HG03460 (cell line): ENCODE measurements around the gene PLEKHA8.
"Not testable (repeated sequence)": the region's sequence is repeated elsewhere in the genome, so short reads cannot be mapped to it uniquely, and the experiment has no call there.

Source experiments
- ATAC-seq: cut with Tn5 transposase; IDR thresholded peaks from one replicate; pipeline ENCODE4 v1.9.1; 2021; ENCODE audit not compliant: unreplicated experiment

PLEKHA8 gene

DNA sequence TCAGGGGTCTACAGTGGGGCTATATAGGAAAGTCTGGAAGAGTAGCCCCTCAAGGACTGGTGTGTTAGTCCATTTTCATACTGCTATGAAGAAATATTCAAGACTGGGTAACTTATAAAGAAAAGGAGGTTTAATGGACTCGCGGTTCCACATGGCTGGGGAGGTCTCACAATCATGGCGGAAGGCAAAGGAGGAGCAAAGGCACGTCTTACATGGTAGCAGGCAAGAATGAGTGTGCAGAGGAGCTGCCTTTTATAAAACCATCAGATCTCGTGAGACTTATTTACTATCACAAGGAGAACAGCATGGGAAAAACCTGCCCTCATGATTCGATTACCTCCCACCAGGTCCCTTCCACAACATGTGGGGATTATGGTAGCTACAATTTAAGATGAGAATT, 4.7 kb upstream of the PLEKHA8 start:
- no peak for ATAC-seq

DNA sequence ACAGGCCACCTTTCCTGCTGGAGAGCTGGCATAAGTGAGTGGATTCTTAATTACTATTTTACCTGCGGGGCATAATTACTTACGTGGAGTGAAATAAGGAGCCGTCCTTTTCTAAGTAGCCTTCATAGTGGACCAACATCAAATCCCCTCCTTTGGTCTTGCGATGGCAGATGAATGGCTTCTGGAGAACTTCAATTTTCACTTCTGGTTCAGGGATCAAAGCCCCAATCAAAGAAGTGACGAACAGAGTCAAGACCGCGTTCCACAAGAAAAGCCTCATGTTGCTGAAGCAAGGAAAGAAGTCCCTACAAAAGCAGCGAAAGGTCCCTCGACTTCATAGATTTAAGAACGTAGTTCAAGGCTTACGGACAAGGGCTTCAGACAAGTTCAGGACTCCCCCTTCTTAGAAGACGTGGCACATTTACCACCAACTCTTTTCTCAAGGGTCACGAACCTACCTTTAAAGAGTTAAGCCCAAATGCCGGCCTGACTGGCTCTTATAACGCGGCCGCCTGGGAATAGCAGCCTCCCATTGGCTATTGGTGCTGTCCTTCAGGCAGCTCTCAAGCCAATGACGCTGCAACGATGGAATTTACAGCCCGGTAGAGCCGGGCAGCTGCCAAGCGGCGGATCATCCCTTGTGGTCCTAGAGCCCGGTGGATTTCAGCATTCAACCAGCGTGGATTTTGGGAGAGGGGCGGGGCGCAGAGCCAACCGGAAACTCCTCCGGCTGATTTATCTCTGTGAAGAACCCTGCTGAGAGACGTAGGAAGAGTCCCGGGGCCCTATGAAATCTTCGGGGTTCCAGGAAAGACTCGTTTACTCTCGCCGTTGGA, 1.8 kb upstream of the PLEKHA8 start, which contains the start of gene FKBP14:
Gene FKBP14, minus strand, starts transcription at position 474 of the 836 bp plus-strand sequence. Its CDS starts 194 bp downstream, at position 280.
- ATAC-seq: peak; percentile 72

DNA sequence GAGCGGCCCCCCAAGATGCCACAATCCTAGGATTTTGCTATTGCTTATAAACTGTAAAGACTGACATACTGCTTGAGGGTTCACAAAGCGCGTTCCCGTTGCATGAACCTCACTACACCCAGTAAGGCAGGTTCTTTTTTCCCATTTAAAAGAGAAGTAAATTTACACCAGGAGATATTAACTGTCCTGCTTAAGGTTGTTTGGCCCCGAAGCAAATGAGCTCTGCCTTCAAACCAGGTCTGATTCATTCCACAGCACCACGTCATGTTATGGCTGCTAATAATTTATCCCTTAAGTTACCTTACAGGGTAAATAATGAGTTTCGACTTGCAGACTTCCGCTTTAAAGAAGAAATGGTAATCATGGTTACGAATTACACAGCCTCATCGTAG, 1.2 kb upstream of the PLEKHA8 start:
- ATAC-seq: no peak

DNA sequence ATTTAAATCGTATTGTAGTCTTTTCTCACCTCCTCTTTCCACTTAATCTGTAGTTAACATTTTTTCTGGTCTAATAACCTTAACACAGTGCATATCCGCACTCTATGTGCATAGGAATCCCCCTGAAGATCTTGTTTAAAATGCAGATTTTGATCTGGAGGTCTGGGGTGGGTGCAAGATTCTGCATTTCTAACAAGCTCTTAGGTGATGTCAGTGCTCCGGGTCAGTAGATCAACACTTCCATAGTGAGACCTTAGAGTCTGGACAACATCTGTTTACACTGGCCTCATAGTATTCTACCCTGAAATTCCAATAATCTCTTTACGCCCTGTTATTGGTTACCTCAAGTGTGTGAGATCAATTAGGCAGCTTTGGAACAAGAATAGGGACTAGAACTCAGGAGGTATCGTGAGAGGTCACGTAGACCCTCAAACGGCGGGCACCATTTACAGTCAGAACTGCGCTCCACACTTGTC, 434 bp upstream of the PLEKHA8 start:
- peak; percentile 1 for ATAC-seq

DNA sequence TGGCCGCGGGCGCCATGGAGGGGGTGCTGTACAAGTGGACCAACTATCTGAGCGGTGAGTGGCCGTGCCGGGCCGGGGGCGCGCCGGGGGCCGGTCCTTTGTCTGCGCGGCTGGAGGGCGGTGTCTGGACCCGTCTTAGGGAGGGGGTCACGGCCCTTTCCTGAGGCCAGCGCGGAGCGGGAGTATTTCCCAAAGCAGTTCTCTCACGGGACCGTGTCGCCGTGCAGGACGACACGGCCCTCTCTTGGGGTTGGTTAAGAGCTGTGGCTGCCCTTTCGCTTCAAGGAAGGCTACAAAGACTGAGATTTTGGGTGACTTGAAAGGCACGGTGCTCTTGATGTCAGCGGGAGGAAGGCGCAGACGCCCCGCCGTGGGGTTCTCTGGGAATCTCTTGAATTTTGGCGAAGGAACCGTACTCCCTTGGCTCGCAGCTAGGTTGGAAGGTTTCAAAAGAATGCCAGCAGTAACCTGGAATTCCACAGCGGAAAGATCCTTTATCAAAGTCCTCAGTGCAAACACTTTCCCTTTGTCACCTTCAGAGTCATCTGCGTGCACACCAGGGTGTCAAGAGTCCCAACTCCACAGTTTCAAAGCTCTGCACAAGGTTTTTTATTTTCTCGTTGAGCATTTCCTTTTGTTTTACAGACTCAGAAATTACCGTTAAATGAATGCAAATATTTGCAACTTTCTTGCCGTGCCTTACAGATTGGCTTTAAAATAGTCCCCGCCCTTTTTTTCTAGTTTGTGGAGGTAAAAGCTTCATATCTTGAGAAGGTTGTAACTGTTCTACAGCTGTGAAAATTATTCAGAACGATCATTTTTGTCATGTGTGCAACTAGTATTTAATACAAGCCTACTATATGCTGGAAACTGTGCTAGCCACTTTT, 780 bp downstream of the PLEKHA8 start:
- peak; percentile 18 for ATAC-seq

DNA sequence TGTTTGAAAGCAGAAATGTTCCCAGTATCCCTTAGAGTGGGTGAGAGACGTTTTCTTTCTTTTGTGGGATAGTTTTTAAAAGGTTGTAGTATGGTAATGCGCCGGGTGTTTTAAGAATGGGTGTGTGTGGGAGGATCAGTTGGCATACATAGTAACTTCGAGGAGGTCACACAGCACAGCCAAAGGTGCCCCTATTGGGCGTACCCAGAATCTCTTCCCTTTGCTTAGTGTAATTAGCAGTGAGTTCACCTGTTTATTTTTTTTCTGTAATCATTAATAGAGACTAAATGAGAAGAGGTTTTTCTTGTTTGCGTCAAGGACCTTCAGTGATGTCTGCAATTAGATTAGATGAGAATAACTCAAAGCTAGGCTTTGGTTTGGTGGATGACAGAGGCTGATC, 1.5 kb downstream of the PLEKHA8 start:
- ATAC-seq: no peak

DNA sequence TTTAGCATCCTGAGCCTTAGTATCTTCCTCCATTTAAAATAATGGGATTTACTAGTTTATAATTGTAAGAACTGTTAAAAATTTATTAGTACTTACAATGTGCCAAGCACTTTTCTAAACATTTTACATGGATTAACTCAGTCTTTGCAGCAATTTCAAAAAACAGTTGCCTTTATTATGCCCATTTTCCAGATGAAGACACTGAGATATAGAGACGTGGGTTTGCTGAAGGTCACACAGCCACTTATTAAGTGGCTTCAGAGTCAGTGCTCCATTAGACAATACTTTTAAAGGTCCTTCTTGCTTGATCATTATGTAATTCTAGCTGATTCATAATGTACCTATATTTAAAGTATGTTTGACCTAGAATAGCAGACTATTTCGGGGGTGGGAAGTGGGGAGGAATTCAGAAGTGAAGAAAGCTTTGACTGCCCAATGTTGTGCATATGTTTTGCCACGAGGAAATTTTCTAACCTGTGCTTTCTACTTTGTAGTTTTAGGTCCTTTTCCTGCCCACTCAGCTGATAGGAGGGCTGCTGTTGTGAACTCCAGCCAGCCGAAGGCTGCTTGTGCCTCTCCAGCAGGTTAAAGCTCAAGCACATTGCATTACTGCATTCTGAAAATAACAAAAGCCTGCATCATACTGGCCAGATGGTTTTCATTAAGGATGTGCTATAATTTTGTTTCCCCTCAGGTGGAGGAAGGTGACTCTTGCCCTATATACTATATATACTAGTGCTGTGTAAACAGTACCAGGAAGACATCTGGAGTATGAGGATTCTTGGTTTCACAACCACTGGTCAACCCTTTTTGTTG, 4.3 kb downstream of the PLEKHA8 start:
- ATAC-seq: no peak

DNA sequence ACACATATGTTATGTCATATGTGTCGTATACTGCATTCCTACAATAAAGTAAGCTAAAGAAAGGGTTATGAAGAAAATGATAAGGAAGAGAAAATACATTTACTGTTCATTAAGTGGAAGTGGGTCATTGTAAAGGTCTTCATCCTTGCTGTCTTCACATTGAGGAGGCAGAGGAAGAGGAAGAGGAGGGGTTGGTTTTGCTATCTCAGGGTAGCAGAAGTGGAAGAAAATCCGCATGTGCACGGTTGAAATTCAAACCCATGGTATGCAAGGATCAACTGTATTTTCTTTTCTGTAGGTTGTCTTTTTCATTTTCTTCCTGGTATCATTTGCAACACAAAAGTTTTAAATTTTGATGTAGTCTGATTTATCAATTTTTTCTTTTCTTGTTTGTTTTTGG, 6.3 kb downstream of the PLEKHA8 start:
- no peak for ATAC-seq

DNA sequence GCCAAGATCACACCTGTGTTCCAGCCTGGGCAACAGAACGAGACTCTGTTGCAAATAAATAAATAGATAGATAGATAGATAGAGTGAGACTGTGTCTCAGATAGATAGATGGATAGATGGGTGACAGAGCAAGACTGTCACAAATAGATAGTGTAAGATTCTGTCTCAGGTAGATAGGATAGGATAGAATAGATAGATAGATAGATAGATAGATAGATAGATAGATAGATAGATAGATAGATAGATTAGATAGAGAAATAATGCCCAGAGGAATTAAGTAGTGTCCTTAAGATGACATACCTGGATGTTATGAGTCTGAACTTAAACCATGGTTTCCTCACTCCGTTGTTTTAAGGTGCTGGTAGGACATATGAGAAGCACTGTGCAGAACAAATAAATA, 8.0 kb downstream of the PLEKHA8 start:
- ATAC-seq: no peak

DNA sequence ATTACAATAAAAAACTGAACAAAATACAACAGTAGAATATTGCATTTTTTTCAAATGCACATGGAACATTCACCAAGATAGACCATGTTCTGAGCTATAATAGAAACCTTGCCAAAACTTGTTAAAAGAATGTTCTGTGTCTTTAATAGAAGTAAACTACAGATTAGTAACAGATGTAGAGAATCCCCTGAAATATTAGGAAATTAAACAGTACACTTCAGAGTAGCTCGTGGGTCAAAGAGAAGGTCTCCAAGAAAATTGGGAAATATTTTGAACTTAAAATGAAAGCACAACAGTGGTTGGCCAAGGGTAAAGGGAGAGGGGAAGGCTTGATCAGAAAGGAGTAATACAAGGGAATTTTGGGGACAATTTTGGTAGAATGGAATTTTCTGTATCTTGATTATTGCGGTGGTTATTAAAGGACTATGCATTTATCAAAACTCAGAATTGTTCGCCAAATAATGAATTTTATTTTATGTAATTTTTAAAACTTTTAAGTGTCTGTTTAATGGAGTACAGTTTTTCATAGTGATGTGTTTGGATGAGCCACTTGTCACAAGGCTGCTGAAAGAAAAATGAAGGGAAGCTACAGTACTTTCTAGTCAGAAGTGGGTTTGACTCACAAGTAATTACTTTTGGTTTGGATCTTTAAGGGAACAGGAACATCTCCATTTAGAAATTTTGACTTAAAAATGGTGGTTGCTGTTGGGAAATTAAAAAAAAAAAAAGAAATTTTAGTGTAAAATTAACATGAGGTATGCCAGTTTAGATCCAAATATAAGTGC, 10.2 kb downstream of the PLEKHA8 start:
- ATAC-seq: no peak

DNA sequence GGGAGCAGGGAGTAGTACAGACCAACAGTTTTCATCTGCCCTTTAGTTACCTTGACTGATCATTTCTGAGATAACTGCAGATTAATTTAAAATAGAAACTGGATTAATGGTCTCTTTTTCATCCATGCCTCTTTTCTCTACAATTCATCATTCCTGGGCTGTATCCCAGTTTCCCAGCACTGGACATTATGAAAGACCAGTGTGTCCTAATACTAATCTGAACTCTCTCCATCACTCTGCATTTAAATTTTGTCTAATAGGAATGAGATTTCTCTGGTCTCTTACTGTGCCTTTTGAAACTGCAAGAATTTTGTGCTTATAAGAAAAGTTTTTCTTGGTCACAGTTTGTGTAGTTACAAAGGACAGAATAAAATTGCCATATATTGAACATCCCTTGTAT, 12.7 kb downstream of the PLEKHA8 start:
- ATAC-seq: no peak

DNA sequence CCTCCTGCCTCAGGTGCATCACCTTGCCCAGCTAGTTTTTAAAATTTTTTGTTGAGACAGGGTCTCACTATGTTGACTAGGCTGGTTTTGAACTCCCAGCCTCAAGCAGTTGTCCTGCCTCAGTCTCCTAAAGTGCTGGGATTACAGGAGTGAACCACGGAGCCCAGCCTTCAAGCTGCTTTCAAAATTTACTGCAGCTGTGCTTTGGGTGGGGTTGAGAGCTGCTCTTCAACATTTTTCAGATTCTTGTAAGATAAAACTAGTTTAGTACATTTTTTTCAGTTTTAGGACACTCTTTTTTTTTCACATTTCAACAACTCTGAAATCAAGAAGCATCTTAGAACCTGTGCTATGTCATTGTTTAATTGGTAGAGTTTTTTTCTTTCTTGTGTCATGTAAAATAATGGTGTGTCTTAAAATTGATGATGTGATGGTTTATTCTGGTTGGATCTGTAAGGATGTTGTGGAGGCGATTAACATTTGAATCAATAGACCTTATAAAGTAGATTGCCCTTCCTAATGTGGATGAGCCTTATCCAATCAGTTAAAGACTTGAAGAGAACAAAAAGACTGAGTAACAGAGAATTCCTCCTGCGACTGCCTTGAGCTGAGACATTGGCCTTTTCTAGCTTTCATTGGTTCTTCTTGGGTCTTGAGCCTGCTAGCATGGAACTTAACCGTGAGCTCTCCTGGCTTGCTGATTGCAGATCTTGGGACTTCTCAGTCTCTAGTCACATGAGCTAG, 13.5 kb downstream of the PLEKHA8 start:
- no peak for ATAC-seq

DNA sequence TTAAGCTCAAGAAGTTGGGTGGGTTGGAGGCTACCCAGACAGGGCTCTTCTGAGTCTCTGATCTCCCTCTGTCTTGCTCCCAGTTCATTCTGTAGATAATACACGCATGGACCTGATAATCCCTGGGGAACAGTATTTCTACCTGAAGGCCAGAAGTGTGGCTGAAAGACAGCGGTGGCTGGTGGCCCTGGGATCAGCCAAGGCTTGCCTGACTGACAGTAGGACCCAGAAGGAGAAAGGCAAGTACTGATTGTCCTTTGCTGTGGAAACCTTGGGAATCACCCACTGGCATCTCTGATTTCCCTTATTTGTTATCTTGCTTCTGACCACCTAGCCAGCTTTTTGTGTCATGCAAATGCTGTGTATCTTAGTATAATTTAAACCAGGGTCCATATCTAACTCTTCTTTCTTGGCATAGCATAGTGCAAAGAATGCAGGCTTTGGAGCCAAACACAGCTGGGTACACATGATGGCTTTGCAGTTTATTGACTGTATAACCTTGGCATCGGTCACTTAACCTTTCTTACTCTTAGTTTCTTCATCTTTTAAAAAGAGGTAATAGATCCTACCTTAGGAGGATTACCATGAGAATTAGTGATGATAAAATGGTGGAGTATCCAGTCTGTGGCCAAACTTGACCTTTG, 18.0 kb downstream of the PLEKHA8 start:
- ATAC-seq: no peak

DNA sequence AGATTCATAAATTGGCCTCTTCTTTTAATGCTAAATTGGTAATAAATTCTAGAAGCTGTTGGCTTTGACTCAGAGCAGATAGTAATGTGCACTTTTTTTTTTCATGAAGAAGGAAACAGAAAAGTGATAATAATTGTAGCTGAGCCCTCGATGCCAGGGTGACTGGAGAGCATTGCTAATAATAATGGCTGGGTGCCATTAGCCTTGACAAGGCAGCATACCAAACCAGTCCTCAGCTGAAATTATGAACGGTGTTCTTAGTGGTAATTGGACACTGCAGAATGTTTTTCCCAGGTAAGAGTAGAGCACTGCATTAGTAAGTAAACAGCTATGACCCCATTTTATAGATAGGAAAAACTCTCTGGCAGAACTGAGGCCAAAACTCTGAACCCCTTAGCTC, 18.9 kb downstream of the PLEKHA8 start:
- no peak for ATAC-seq

DNA sequence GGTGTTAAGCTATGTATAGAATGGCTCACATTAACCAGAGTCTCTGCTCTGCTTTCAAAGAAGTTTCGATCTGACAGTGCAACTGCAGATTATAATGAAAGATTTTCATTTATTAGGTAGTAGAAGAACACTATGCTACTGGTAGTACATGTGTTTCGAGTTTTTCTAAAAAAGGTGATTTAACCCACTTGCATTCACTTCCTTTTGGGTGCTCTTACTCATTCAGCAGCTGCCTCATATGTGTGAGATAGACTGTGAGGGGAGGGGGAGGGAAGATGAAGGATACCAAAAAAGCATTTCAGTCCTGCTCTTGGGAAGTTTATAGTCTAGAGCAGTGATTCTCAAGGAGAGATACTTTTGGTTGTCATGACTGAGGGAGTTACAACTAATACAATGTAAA, 20.4 kb downstream of the PLEKHA8 start:
- no peak for ATAC-seq

DNA sequence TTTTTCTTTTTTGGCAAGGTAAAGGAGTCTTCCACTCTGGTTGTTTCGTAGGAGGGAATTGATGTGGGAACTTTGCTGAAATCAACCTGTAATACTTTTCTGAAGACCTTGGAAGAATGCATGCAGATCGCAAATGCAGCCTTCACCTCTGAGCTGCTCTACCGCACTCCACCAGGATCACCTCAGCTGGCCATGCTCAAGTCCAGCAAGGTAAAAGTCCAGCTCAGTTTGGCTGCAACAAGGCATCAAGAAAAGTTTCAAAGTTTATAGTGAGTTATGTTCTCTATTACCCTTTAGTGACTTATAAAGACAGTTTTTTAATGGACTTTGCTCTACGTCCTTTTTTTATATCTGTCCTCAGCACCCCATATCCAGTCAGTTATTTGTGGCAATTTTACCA, 21.0 kb downstream of the PLEKHA8 start:
- ATAC-seq: no peak

DNA sequence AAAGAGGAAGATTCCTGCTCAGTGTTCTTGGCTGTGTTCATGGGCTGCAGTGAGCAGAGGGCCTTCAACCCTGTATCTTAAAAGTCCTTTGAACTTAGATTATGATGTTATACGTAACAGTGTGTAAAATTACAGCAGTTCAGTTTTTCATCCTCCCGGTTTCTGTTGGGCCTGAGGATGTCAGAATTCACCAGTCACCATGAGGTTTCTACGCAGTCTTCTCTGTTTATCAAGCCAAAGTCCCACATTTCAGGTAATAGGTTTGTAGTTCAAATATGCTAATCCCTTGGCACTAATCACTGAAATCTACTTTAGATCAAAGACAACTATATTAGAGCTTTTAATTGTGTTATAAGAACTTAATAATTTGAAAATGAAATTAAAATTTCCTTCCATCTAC, 24.9 kb downstream of the PLEKHA8 start:
- ATAC-seq: no peak

DNA sequence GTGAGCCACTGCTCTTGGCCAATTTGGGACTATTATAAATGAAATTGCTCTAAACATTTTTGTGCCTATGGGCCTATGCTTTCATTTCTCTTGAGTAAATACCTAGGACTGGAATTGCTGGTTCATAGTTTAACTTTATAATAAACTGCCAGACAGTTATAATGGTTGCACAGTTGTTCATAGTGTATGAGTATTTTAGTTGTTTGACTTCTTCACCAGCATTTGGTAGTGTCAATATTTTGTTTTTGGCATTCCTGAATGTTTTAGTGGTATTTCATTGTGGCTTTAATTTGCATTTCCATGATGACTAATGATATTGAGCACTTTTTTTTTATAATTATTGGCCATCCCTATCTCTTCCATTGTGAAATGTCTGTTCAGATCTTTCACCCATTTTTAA, 29.5 kb downstream of the PLEKHA8 start:
- no peak for ATAC-seq

DNA sequence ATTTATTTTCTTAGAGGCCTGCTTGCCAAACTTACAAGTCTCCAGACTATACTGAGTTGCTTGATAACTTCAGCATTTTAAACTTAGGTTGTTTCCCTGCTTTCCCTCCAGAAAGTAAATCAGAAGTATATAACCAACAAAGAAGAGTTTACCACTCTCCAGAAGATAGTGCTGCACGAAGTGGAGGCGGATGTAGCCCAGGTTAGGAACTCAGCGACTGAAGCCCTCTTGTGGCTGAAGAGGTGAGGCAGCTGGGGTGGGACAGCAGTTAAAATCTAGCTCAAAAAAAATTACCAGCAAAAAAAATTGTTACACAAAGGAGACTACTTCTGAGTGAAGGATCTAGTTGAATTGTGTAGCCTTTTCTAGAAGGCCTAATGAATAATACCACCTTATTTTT, 33.6 kb downstream of the PLEKHA8 start:
- not testable (repeated sequence) for ATAC-seq
